GM12892 (cell line): ENCODE results near the gene CAT.

Source experiments
- POLR2A ChIP-seq: IDR thresholded peaks from 2 replicates; pipeline ENCODE4 v1.6.1; 2011; ENCODE audit warnings: low read depth, low read length, control low read depth
- POLR2AphosphoS5 ChIP-seq: IDR thresholded peaks from 2 replicates; pipeline ENCODE4 v1.6.1; 2011; ENCODE audit warnings: low read depth, low read length, control low read depth
- TAF1 ChIP-seq: IDR thresholded peaks from 2 replicates; pipeline ENCODE4 v1.6.1; 2011; ENCODE audit warnings: low read depth, mild to moderate bottlenecking, control low read depth, low read length, borderline replicate concordance

DNA sequence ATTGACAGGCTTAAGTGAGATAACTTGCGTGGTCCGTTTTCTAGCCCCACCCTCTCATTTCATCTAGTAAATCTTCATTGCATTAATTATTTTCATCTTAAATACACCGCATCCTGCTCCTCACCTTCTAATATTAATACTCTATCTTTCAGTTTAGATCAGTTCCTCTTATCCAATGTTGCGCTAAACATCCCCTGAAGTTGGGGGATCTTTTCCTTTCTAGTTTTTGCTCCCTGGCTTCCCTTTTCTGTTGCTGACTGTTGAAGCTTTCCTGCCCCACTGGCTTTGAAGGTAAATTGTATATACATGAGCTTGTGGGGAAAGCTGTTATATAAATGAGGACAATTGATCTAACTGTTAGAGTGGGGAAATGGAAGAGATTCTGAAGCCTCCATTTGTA, 7.2 kb downstream of the CAT start:
- TF ChIP-seq TAF1 = no peak
- no peak for TF ChIP-seq POLR2A
- no peak for TF ChIP-seq POLR2AphosphoS5
